GM19467 (cell line): ENCODE measurements around the gene FAM114A1.
"Not testable (repeated sequence)": the region's sequence is repeated elsewhere in the genome, so short reads cannot be mapped to it uniquely, and the experiment has no call there.

Experiments used
- ATAC-seq: cut with Tn5 transposase; IDR thresholded peaks from one replicate; pipeline ENCODE4 v1.9.1; 2021; ENCODE audit warnings: mild to moderate bottlenecking, moderate library complexity; ENCODE audit not compliant: unreplicated experiment

Gene FAM114A1

GRCh38 chr4:38959248-38959647, 91.6 kb downstream of the FAM114A1 start:
- not testable (repeated sequence) for ATAC-seq

DNA sequence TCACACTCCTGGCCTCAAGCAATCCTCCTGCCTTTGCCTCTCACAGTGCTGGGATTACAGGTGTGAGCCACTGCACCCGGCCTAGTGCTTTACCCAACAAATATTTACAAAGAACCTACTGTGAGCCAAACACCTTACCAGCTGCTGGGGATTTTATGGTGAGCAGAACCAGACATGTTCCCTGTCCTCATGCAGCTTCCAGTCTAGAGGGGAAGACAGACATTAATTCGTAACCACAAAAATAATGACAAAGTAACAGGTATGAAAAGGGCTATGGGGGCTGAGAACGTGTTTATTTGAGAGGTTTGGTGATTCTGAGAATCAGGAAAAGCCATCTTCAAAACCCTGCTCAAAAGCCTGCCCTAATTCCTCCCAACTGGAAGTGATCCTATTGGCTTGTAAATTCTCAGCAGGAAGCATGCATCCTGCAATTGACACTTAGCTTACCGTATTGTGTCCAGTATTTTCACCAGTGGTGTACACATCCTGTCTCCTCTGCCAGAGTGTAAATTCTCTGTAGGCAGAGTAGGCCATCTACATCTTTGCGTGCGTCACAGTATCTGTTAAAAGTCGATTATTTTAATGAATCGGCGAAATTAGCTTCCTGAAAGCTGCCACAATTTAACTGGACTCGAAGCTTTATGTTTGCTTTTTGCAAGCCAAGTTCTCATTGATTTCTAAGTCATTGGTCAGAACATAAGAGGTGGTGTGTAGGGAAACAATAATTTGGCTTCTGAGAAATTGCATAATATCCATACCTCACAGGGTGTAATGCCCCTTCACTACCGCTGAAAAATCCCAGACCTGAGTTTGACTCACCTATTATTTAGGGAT, 97.6 kb downstream of the FAM114A1 start:
- no peak for ATAC-seq

GRCh38 chr4:38965866-38966265, 98.3 kb downstream of the FAM114A1 start:
- no peak for ATAC-seq

DNA sequence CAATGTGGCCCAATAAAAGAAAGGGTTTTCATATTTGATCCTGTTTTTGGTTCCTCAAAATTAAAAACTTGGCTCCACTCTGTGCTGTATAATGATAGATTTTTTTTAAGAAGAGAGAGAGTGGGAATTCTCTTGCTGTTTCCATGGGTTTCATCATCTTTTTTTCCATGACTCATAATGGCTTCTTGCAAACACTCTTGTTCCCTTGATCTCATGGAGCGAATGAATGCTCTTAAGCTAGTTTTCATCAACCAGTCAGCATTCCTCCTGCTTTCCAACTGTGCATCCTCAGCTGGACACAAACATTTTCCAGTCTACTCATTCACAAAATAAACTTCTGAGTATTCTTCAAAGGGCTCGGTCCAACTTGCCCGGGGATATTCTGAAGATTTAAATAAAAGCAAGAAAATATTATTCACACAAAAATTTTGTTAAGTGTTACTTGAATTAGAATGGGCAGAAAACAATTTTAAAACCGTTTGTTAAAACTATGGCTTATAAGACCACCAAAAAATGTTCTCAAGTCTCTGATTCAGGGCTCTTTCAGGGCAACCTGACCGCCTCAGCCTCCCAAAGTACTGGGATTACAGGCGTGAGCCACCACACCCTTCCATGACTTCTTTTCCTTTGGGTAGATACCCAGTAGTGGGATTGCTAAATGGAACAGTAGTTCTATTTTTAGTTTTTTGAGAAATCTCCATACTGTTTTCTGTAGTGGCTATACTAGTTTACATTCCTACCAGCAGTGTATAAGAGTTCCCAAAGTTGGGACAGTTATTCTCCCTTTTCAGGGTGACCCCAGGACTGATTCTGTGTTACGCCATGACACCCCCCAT, 99.9 kb downstream of the FAM114A1 start:
- no peak for ATAC-seq

- ATAC-seq: no peak
Observed at GRCh38 chr4:38968668-38969067, 101.1 kb downstream of the FAM114A1 start.

- ATAC-seq: no peak
Observed at GRCh38 chr4:38976308-38976707, 108.7 kb downstream of the FAM114A1 start.

DNA sequence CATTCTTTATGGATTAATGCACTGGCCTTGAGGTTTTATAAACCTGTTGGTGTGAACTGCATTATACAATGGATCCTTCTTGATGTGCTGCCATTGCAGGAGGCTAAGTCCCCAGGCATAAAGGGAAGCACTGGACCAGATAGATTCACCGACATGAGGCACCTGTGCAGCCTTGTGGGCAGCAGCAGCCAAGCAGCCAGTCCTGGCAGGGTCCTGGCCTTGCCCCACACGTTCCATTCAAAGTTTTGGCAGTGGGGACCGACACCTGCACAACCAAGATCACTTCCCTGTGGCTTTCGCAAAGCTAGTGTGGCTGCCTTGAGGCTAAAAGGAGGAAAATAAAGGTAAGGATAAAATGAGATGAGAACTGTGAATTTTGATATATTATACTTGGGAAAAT, 111.5 kb downstream of the FAM114A1 start:
- no peak for ATAC-seq

DNA sequence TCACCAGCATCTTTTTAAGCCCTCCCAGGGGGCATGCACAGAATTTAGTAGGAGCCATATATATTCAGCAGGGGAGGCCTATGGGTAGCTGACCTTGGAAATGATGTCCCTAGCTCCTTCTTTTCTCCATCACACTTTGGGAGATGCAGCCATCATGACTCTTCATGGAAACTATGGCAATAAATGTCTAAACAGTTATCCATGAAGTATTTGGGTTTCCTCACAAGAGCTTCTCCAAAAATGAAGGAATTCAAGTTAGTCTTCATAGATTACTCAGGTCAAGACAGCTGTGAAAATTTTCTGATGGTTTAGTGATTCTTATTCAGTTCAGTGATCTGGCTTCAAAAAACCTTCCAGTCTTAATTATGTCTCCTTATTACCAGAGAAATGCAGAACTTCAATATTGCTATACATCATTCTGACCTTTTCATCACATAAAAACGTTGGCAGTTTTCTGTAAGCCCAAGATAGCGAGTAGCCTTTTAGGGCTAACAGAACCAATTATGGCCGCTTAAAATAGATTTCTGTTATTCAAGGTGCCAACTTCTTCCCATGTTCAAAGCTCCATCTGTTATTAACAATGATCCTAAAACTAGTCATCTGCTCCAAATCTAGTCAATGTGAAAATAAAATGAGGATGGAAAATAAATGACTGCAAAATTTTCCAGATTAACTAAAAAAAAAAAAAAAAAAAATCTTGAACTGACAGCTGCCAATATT, 112.1 kb downstream of the FAM114A1 start:
- no peak for ATAC-seq

DNA sequence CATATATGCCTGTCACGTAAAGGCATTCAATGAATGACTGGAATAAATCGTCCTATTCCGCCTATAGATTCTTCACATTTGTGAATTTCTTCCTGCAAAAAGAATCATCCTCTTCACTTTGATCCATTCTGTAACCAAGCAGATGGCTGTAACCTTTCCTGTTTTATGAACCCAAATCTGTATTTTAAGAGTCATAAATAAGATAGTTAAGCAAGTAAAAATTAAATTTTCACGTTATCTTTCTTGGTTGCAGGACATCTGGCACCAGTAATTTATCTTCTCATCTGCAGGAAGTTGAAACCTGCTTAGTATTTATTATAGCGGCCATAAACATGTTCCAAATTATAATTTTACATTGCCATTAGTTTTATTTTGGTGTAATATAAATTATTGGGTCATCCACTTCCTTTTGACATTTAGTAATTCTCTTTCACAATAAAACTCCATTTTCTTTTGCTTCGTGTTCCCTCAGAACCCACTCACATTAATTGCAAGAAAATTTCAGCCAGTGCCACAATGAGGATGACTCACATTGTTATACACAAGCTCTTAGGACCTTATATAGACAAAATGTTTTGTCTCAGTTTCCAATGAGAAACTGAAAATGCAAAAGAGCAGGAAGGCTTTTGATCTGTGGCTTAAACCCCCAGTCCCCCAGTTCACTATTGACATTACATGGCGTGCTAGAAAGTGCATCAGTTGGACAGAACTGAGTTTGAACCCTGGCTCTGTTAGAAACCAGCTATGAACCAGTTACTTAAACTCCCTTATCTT, 113.5 kb downstream of the FAM114A1 start:
- ATAC-seq: no peak

DNA sequence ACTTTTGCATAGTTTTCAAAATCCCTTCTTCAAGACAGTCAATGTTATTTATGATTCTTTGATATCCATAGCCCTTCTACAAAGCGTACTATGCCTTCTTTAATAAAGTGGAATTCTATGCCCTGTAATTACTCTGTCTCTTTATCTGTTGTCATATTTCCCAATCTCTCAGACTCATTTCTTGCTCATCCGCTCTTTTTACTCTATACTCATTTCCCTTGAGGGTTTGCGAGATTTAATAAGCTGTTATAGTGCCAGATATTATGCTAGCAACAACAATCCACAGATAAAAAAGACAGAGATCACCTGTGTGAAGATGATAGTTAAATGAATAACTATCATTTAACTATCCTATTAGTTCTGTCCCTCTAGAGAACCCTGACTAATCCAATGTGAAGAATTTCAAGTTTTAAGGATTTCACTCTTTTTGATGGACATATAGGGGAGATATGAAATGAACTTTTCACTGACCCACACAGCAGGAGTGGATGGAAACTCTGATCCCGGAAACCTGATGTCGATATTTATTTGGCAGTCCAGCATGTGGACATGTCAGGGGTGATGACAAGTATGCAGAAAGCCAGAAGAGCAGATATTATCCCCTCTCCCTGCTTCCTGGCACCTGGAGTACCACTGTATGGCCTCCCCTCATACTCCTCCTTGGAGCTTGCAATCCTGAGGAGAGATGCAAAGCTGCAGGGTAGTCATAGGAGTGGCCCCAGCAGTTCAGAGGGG, 114.9 kb downstream of the FAM114A1 start:
- ATAC-seq: no peak

DNA sequence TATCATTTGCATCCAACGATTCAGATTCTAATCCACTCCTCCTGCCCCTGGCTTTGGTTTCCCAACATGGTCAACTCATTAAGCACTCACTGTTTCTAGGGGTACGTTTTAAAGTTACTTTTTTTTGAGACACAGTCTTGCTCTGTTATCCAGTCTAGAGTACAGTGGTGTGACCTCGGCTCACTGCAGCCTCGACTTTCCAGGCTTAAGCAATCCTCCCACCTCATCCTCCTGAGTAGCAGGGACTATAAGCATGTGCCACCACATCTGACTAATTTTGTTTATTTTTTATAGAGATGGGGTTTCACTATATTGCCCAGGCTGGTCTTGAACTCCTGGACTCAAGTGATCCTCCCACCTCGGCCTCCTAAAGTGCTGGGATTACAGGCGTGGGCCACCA, 115.7 kb downstream of the FAM114A1 start:
- no peak for ATAC-seq

- ATAC-seq: no peak
Observed at GRCh38 chr4:38983787-38984598, 116.4 kb downstream of the FAM114A1 start.

- no peak for ATAC-seq
Observed at GRCh38 chr4:38985410-38986100, 117.9 kb downstream of the FAM114A1 start.

GRCh38 chr4:38987491-38987890, 119.9 kb downstream of the FAM114A1 start:
- no peak for ATAC-seq

DNA sequence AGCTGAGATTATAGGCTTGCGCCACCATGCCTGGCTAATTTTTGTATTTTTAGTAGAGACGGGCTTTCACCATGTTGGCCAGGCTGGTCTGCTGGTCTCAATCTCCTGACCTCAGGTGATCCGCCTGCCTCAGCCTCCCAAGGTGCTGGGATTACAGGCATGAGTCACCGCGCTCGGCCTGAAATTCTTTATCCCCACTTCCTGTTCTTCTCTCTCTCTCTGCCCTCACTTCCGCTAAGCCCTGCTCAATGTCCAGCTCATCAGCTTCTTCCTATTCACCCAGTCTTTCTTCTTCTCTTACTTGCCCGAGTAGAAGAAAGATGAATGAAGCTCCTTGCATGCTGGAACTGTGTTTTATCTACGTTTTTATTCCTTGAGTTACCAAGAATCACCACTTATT, 120.7 kb downstream of the FAM114A1 start:
- not testable (repeated sequence) for ATAC-seq

DNA sequence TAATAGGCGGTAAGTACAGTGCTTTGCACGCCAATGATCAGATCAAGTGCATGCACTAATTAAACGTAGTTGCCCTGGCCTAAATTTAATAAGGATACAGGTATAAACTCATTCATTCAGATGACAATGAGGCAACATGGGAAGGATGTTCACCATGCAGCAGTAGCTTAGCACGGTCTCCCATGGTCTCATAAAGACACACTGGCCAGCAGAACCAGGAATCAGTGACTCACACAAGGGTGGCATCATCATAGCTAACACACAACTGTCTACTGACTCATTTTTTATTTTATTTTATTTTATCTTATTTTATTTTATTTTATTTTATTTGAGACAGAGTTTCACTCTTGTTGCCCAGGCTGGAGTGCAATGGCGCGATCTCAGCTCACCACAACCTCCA, 121.9 kb downstream of the FAM114A1 start:
- no peak for ATAC-seq

GRCh38 chr4:38990241-38990640, 122.6 kb downstream of the FAM114A1 start:
- ATAC-seq: no peak

DNA sequence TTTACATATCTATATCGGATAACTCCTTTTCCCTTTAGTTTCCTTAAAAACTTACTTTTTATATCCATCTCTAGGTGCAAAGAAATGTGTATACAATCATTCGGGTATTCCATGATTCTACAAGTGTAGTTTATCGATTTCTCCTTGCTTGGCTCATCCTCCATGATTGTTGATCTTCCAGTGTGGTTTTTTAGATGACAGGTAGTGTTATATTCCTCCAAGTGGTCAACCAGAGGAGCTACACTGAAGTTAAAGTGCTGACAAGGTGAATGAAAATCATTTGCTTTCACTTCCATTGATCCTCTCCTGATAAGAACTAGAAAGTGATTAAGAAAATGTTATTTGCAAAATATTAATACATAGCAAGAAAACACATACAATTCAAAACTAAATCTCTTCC, 126.1 kb downstream of the FAM114A1 start:
- ATAC-seq: no peak

- ATAC-seq: no peak
Observed at GRCh38 chr4:38994135-38994534, 126.5 kb downstream of the FAM114A1 start.
